Stimulated activated CD4-positive, alpha-beta T cell treated with anti-CD3 and anti-CD28 coated beads, Interleukin-2, amount 100 ng/mL, for 4 hours (primary cell): ENCODE results near the gene FAM180B.
"Not testable (repeated sequence)": the region's sequence is repeated elsewhere in the genome, so short reads cannot be mapped to it uniquely, and the experiment has no call there.

Experiments used
- DNase-seq: peaks from one replicate; pipeline ENCODE4 v3.0.0-alpha.2; 2020; ENCODE audit warnings: low read depth

Gene FAM180B

GRCh38 chr11:47595029-47595428 lies 8.6 kb downstream of the FAM180B start:
- no peak for DNase-seq

GRCh38 chr11:47595967-47596366 lies 9.5 kb downstream of the FAM180B start:
- no peak for DNase-seq

- DNase-seq: no peak
Measured at GRCh38 chr11:47599902-47600301, 13.4 kb downstream of the FAM180B start.

- no peak for DNase-seq
Measured at GRCh38 chr11:47603295-47603694, 16.8 kb downstream of the FAM180B start.

GRCh38 chr11:47605921-47606320 lies 19.4 kb downstream of the FAM180B start:
- DNase-seq: no peak

GRCh38 chr11:47606731-47607130 lies 20.3 kb downstream of the FAM180B start:
- DNase-seq: no peak

GRCh38 chr11:47607380-47607779 lies 20.9 kb downstream of the FAM180B start:
- no peak for DNase-seq

GRCh38 chr11:47609675-47610074 lies 23.2 kb downstream of the FAM180B start:
- DNase-seq: no peak

- DNase-seq: no peak
Measured at GRCh38 chr11:47611348-47611794, 24.9 kb downstream of the FAM180B start.

- DNase-seq: no peak
Measured at GRCh38 chr11:47615249-47615648, 28.8 kb downstream of the FAM180B start.

- no peak for DNase-seq
Measured at GRCh38 chr11:47616726-47617416, 30.4 kb downstream of the FAM180B start.

GRCh38 chr11:47617417-47617809 lies 30.9 kb downstream of the FAM180B start:
- DNase-seq: no peak

GRCh38 chr11:47620836-47621378 lies 34.4 kb downstream of the FAM180B start:
- no peak for DNase-seq

GRCh38 chr11:47626234-47626633 lies 39.8 kb downstream of the FAM180B start:
- DNase-seq: no peak

GRCh38 chr11:47628026-47628425 lies 41.5 kb downstream of the FAM180B start:
- DNase-seq: no peak

GRCh38 chr11:47631473-47631872 lies 45.0 kb downstream of the FAM180B start:
- no peak for DNase-seq

GRCh38 chr11:47636331-47636730 lies 49.9 kb downstream of the FAM180B start:
- not testable (repeated sequence) for DNase-seq
